ENCODE results near the gene EYS. TPM values are rescaled to one million over a fixed set of nuclear protein-coding genes. Genes with fewer than 3 reads are reported as not detected.

Gene EYS
- total RNA-seq, 1 experiment from 2014 or later, result not detected

DNA sequence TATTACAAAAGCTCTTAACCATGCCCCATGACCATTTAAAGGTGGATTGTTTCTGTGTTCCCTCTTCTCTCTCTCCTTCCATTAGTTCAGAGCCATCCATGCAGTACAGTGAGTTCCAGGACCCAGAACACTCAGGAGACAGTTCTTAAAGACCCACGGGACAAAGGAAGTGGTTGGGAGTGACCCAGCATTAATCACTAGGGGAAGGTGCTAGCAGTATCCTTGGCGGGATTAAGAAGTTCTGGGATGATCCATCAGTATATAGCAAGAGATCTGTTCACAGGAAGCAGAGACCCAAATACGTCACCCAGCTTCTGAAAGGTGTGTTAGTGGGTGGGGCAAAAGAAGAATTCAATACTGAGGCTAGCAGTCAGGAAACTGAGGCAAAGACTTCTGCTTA is 1917.3 kb downstream of the EYS start:
- H3K9me3 ChIP-seq (ENCODE audit: control insufficient read depth in 1 of 2, insufficient read depth in 1 of 2, low read depth in 1 of 2, low read length in 2 of 2), result no peaks in the 10 kb centered on the region
- RAD21 ChIA-PET (ENCODE audit: low non-redundant PET in 1 of 2, low total read pairs in 2 of 2, uncharacterized antibody in 2 of 2, unreplicated experiment in 2 of 2), result no interaction called here
- POLR2A ChIA-PET, result no interaction called here
- H3K9me2 ChIP-seq (ENCODE audit: insufficient read depth), result no peaks in the 10 kb centered on the region
- DNase-seq (ENCODE audit: low read depth, low spot score) (no peak), ATAC-seq (no peak)
- H2AFZ ChIP-seq (ENCODE audit: low read depth, low read length, poor library complexity, severe bottlenecking), result no peak overlapping the region
- H4K20me1 ChIP-seq (ENCODE audit: insufficient read depth), result no peaks in the 10 kb centered on the region
- no TSS peak for BruUV-seq (replicated peaks)
- H3K36me3 ChIP-seq (ENCODE audit: control insufficient read depth in 1 of 2, insufficient read depth in 2 of 2, low read length in 2 of 2), result no peaks in the 10 kb centered on the region
- no peak overlapping the region for H3K27ac ChIP-seq (ENCODE audit: low read depth, low read length)
- H3K9ac ChIP-seq (ENCODE audit: low read length), result no peak overlapping the region
- CTCF ChIA-PET, result no interaction called here
- no peaks in the 10 kb centered on the region for H3K4me1 ChIP-seq (ENCODE audit: control insufficient read depth in 1 of 2, insufficient read depth in 2 of 2, low read length in 2 of 2)
- H3K79me2 ChIP-seq (ENCODE audit: insufficient read depth, low read length), result no peaks in the 10 kb centered on the region
- intact Hi-C loops (cut with micrococcal nuclease), result no loop called here
- no peak for TF ChIP-seq EZH2 (IDR thresholded peaks at IDR 0.05)
- H3K4me3 ChIP-seq (replicated peaks in 1 of 2; ENCODE audit: low read depth in 1 of 2, low read length in 2 of 2), result no peak overlapping the region
- H3K4me2 ChIP-seq (ENCODE audit: low read length), result no peak overlapping the region
- peaks cover 1% of the 10 kb centered on the region; the same call in 1 of the 2 replicates for H3K27me3 ChIP-seq (ENCODE audit: insufficient read depth, low read length)

DNA sequence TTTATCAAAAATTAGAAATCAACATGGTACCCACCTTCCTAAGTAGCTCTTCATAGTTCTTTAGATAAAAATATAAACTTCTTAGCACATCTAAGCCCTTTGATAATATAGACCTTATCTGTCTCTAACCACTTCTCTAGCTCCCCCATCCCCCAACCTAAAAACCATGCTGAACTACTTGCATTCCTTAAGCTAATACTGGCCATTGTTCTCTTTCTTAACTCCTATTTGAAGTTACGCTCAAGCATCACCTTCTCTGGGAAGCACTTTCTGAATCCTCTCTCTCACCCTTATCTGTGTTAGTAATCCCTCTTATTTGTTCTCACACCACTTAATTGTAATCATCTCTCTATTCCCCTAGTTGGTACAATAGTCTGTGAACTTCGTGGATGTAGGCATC is 1918.5 kb downstream of the EYS start:
- no TSS peak for BruUV-seq (replicated peaks)
- Histone ChIP-seq H2AFZ (ENCODE audit: low read depth, low read length, poor library complexity, severe bottlenecking) (no peak overlapping the region), H3K27me3 (ENCODE audit: insufficient read depth, low read length) (no peaks in the 10 kb centered on the region), H3K4me2 (ENCODE audit: low read length) (no peak overlapping the region), H3K9ac (ENCODE audit: low read length) (no peak overlapping the region), H3K4me3 (replicated peaks in 1 of 2; ENCODE audit: low read depth in 1 of 2, low read length in 2 of 2) (no peak overlapping the region), H3K79me2 (ENCODE audit: insufficient read depth, low read length) (no peaks in the 10 kb centered on the region), H3K36me3 (ENCODE audit: control insufficient read depth in 1 of 2, insufficient read depth in 2 of 2, low read length in 2 of 2) (no peaks in the 10 kb centered on the region), H3K9me2 (ENCODE audit: insufficient read depth) (no peaks in the 10 kb centered on the region), H4K20me1 (ENCODE audit: insufficient read depth) (no peaks in the 10 kb centered on the region), H3K4me1 (ENCODE audit: control insufficient read depth in 1 of 2, insufficient read depth in 2 of 2, low read length in 2 of 2) (no peaks in the 10 kb centered on the region), H3K27ac (ENCODE audit: low read depth, low read length) (no peak overlapping the region), H3K9me3 (ENCODE audit: control insufficient read depth in 1 of 2, insufficient read depth in 1 of 2, low read depth in 1 of 2, low read length in 2 of 2) (no peaks in the 10 kb centered on the region)
- intact Hi-C loops (cut with micrococcal nuclease), result no loop called here
- DNase-seq (ENCODE audit: low read depth, low spot score), result no peak
- CTCF ChIA-PET, result no interaction called here
- POLR2A ChIA-PET, result no interaction called here
- RAD21 ChIA-PET (ENCODE audit: low non-redundant PET in 1 of 2, low total read pairs in 2 of 2, uncharacterized antibody in 2 of 2, unreplicated experiment in 2 of 2), result no interaction called here
- ATAC-seq, result no peak
- TF ChIP-seq CEBPB (IDR thresholded peaks at IDR 0.05; ENCODE audit: low read depth) (no peak), ZBTB33 (IDR thresholded peaks at IDR 0.05; ENCODE audit: extremely low read depth, insufficient replicate concordance, low read length) (no peak), ZNF274 (IDR thresholded peaks at IDR 0.05; ENCODE audit: low read depth, low read length) (no peak), RAD21 (IDR thresholded peaks at IDR 0.05; ENCODE audit: low read depth) (no peak), ZFX (IDR thresholded peaks at IDR 0.05) (no peak), SIN3A (IDR thresholded peaks at IDR 0.05; ENCODE audit: low read depth) (no peak), EZH2phosphoT487 (IDR thresholded peaks at IDR 0.05; ENCODE audit: borderline replicate concordance) (no peak), EGR1 (IDR thresholded peaks at IDR 0.05; ENCODE audit: low read depth) (no peak), FOSL1 (IDR thresholded peaks at IDR 0.05; ENCODE audit: low read depth) (no peak), JUND (IDR thresholded peaks at IDR 0.05) (no peak), SRF (IDR thresholded peaks at IDR 0.05; ENCODE audit: low read depth) (no peak), TCF7L2 (IDR thresholded peaks at IDR 0.05; ENCODE audit: borderline replicate concordance, extremely low read depth, insufficient read depth, insufficient read length) (no peak), POLR2A (IDR thresholded peaks at IDR 0.05; ENCODE audit: borderline replicate concordance, extremely low read depth, insufficient read depth, insufficient read length) (no peak)
- TF ChIP-seq, protein P1, sequence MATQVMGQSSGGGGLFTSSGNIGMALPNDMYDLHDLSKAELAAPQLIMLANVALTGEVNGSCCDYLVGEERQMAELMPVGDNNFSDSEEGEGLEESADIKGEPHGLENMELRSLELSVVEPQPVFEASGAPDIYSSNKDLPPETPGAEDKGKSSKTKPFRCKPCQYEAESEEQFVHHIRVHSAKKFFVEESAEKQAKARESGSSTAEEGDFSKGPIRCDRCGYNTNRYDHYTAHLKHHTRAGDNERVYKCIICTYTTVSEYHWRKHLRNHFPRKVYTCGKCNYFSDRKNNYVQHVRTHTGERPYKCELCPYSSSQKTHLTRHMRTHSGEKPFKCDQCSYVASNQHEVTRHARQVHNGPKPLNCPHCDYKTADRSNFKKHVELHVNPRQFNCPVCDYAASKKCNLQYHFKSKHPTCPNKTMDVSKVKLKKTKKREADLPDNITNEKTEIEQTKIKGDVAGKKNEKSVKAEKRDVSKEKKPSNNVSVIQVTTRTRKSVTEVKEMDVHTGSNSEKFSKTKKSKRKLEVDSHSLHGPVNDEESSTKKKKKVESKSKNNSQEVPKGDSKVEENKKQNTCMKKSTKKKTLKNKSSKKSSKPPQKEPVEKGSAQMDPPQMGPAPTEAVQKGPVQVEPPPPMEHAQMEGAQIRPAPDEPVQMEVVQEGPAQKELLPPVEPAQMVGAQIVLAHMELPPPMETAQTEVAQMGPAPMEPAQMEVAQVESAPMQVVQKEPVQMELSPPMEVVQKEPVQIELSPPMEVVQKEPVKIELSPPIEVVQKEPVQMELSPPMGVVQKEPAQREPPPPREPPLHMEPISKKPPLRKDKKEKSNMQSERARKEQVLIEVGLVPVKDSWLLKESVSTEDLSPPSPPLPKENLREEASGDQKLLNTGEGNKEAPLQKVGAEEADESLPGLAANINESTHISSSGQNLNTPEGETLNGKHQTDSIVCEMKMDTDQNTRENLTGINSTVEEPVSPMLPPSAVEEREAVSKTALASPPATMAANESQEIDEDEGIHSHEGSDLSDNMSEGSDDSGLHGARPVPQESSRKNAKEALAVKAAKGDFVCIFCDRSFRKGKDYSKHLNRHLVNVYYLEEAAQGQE (IDR thresholded peaks at IDR 0.05; ENCODE audit: low read depth), result no peak
